HEK293 (cell line): Measurements from ENCODE around the gene NFIC.
A peak's percentile ranks its signal among the peaks of the same experiment; 100 is the strongest.

Experiments
- CTCF ChIA-PET: fragments of 350-600 bp; formaldehyde crosslinking; extraction: SDS; loops from one replicate; lab custom pipeline; 2021; ENCODE audit warnings: antibody characterized with exemption; lab: Yijun Ruan, JAX
- POLR2A ChIA-PET: fragments of 300-600 bp; formaldehyde crosslinking; extraction: SDS; loops from one replicate; lab custom pipeline; 2020; ENCODE audit warnings: antibody characterized with exemption, inconsistent platforms; lab: Yijun Ruan, JAX
- H3K27ac ChIP-seq: fragments of 200-500 bp; sonication (Bioruptor generic); 2 replicates; pipeline ENCODE4 v1.5.1; 2014; ENCODE audit warnings: low read depth, low read length, control low read depth, inconsistent platforms; ENCODE audit errors: extremely low read depth
- H3K36me3 ChIP-seq, 2 experiments: fragments of 200-500 bp in 1 of 2; sonication (Bioruptor generic) in 1 of 2; 1 replicate in 1 of 2; 2 replicates in 1 of 2; pipeline ENCODE4 v1.5.1; 2014 to 2017; ENCODE audit warnings: inconsistent platforms in 2 of 2, low read length in 2 of 2; ENCODE audit not compliant: control insufficient read depth in 2 of 2, insufficient read depth in 1 of 2
- H3K4me1 ChIP-seq: fragments of 200-500 bp; sonication (Bioruptor generic); 2 replicates; pipeline ENCODE4 v1.5.1; 2014; ENCODE audit warnings: mild to moderate bottlenecking, low read length, inconsistent platforms; ENCODE audit not compliant: control insufficient read depth, insufficient read depth
- H3K4me3 ChIP-seq: 2 replicates; pipeline ENCODE4 v1.5.1; 2011; ENCODE audit warnings: low read depth, mild to moderate bottlenecking, control low read depth, low read length, moderate library complexity
- H3K9me3 ChIP-seq: fragments of 200-500 bp; sonication (Bioruptor generic); 2 replicates; pipeline ENCODE4 v1.5.1; 2014; ENCODE audit warnings: low read depth, low read length, inconsistent platforms; ENCODE audit not compliant: control insufficient read depth, insufficient read depth
- ELK4 ChIP-seq: IDR thresholded peaks from 2 replicates; pipeline ENCODE4 v1.6.1; 2011; ENCODE audit warnings: mild to moderate bottlenecking, low read depth, low read length, borderline replicate concordance
- GLIS2 ChIP-seq: fragments of 450-650 bp; formaldehyde crosslinking; IDR thresholded peaks from 2 replicates; pipeline ENCODE4 v1.5.1; 2016; ENCODE audit warnings: missing biosample characterization, missing genetic modification characterization
- KLF8 ChIP-seq: fragments of 450-650 bp; formaldehyde crosslinking; IDR thresholded peaks from 2 replicates; pipeline ENCODE4 v1.5.1; 2016; ENCODE audit warnings: missing biosample characterization, missing genetic modification characterization
- MEIS1 ChIP-seq: sonication (generic); formaldehyde crosslinking; IDR thresholded peaks from 2 replicates; pipeline ENCODE4 v1.8.1; 2022; ENCODE audit warnings: missing genetic modification reagents, mild to moderate bottlenecking, borderline replicate concordance
- PATZ1 ChIP-seq: fragments of 450-650 bp; formaldehyde crosslinking; IDR thresholded peaks from 2 replicates; pipeline ENCODE4 v1.5.1; 2016; ENCODE audit warnings: missing biosample characterization, missing genetic modification characterization
- TCF7L2 ChIP-seq: IDR thresholded peaks from 2 replicates; pipeline ENCODE4 v1.6.1; 2011; ENCODE audit warnings: low read depth, mild to moderate bottlenecking, inconsistent platforms, low read length, moderate library complexity, borderline replicate concordance
- ZBTB26 ChIP-seq: fragments of 450-650 bp; formaldehyde crosslinking; optimal IDR thresholded peaks from 2 replicates; pipeline ENCODE3; 2016; ENCODE audit warnings: missing biosample characterization, mild to moderate bottlenecking, missing genetic modification characterization
- ZNF184 ChIP-seq: fragments of 450-650 bp; IDR thresholded peaks from 2 replicates; pipeline ENCODE4 v1.5.1; 2018; ENCODE audit warnings: missing biosample characterization, mild to moderate bottlenecking, missing genetic modification characterization
- ZNF211 ChIP-seq: fragments of 450-650 bp; formaldehyde crosslinking; IDR thresholded peaks from 2 replicates; pipeline ENCODE4 v1.5.1; 2016; ENCODE audit warnings: low read depth, missing biosample characterization, missing genetic modification characterization
- ZNF426 ChIP-seq: fragments of 450-650 bp; formaldehyde crosslinking; IDR thresholded peaks from 2 replicates; pipeline ENCODE4 v1.5.1; 2017; ENCODE audit warnings: missing biosample characterization, missing genetic modification characterization, mild to moderate bottlenecking, inconsistent platforms, moderate library complexity
- ZNF473 ChIP-seq: fragments of 450-650 bp; formaldehyde crosslinking; IDR thresholded peaks from 2 replicates; pipeline ENCODE4 v1.5.1; 2017; ENCODE audit warnings: missing biosample characterization, missing genetic modification characterization
- ZNF48 ChIP-seq: fragments of 450-650 bp; formaldehyde crosslinking; IDR thresholded peaks from 2 replicates; pipeline ENCODE4 v1.5.1; 2016; ENCODE audit warnings: missing biosample characterization, missing genetic modification characterization
- ZNF624 ChIP-seq: fragments of 450-650 bp; formaldehyde crosslinking; IDR thresholded peaks from 2 replicates; pipeline ENCODE4 v1.5.1; 2017; ENCODE audit warnings: missing biosample characterization, missing genetic modification characterization
- ZNF654 ChIP-seq: fragments of 450-650 bp; formaldehyde crosslinking; IDR thresholded peaks from 2 replicates; pipeline ENCODE4 v1.5.1; 2016; ENCODE audit warnings: low read depth, missing biosample characterization, missing genetic modification characterization
- ZNF660 ChIP-seq: fragments of 450-650 bp; IDR thresholded peaks from 2 replicates; pipeline ENCODE4 v1.5.1; 2018; ENCODE audit warnings: missing biosample characterization, mild to moderate bottlenecking, missing genetic modification characterization
- ZNF670 ChIP-seq: fragments of 450-650 bp; formaldehyde crosslinking; IDR thresholded peaks from 2 replicates; pipeline ENCODE4 v1.5.1; 2016; ENCODE audit warnings: missing biosample characterization, missing genetic modification characterization, low read depth
- ZNF707 ChIP-seq: fragments of 450-650 bp; formaldehyde crosslinking; IDR thresholded peaks from 2 replicates; pipeline ENCODE4 v1.5.1; 2016; ENCODE audit warnings: missing biosample characterization, missing genetic modification characterization
- ZNF792 ChIP-seq: fragments of 450-650 bp; formaldehyde crosslinking; IDR thresholded peaks from 2 replicates; pipeline ENCODE4 v1.5.1; 2016; ENCODE audit warnings: missing biosample characterization, missing genetic modification characterization
- ZSCAN16 ChIP-seq: fragments of 450-650 bp; formaldehyde crosslinking; IDR thresholded peaks from 2 replicates; pipeline ENCODE4 v1.5.1; 2016; ENCODE audit warnings: missing biosample characterization, missing genetic modification characterization
- TF ChIP-seq, protein P1 (sequence below): fragments of 450-650 bp; formaldehyde crosslinking; IDR thresholded peaks from 2 replicates; pipeline ENCODE4 v1.5.1; 2016; ENCODE audit warnings: missing biosample characterization, missing genetic modification characterization
- TF ChIP-seq, protein P2 (sequence below): fragments of 450-650 bp; formaldehyde crosslinking; IDR thresholded peaks from 2 replicates; pipeline ENCODE4 v1.5.1; 2017; ENCODE audit warnings: missing biosample characterization, missing genetic modification characterization

The NFIC gene

DNA sequence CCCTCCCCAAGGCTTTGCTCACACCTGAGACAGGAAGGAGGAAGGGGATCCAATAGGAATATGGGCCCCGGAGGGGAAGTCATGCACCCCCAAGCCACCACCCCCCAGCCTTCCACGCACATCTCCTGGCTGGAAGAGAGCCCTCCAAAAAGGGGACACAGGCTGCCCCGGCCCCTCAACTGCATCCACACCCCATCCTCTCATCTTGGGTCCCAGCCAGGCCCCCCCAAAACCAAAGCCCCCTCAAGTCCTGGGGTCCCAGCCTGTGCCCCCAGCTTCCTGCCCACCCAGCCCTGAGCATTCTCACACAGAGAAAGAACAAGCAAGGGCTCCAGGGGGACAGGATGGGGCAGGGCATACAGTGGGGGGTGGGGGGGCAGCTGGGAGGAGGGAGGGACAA lies 101.8 kb downstream of the NFIC start:
- ChIA-PET CTCF (interaction anchor here (5.9 kb wide), 1 partner anchor 14 kb away, joined by 62 read pairs; the partner anchor contains the start of genes SMIM24 and SMIM44), POLR2A (no interaction called here)
- no peaks in the 10 kb centered on the region for H3K36me3 ChIP-seq
- H3K4me3 ChIP-seq, result no peak overlapping the region
- H3K9me3 ChIP-seq, result no peaks in the 10 kb centered on the region
- no peak overlapping the region for H3K27ac ChIP-seq
- no peak for TF ChIP-seq ZBTB26
- no peak for TF ChIP-seq ZSCAN16
- no peak for TF ChIP-seq ZNF670 (tag by site-specific recombination)
- no peak for TF ChIP-seq ZNF426 (tag by site-specific recombination)
- no peak for TF ChIP-seq ELK4
- H3K4me1 ChIP-seq, result no peaks in the 10 kb centered on the region

DNA sequence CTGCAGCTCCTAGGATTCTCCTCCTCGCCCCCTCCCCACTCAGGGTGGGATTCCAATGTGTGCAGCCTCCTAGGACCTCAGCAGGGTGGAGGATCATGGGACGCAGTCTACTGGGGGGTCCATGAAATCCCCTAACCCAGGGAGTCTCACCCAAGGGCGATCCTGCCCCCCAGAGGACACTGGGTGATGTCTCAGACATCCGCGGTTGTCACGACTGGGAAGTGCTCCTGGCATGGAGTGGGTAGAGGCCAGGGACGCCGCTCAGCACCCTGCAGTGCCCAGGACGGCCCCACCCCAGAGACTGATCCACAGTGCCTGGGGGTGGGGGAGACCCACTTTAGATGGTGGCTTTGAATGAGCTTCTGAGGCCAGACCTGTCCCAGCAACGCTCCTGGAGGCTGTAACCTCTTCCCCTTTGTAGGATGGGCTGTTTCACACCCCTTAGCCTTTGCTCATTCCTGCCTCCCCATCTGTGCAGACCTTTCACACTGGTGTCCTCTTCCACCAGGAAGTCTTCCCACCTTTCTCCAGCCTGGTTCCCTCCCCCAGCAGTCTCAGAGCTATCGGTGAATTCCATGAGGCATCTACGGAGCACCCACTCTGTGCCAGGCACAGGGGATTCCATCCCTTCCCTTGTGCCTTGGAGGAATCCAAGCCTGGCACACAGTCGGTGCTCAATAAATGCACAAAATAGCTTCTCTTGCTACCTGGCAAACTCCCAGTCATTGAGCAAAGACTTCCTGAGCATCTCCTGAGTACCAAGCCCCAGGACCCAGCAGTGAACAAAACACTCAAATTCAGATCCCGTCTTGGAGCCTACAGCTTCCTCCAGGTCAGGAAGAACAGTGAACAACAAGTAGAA lies 103.5 kb downstream of the NFIC start:
- CTCF ChIA-PET, result interaction anchor here (0.7 to 6.4 kb wide), 9 partner anchors 13 to 164 kb away, joined by 3 to 107 read pairs (median 4); partner anchors contain the start of genes SMIM24 and SMIM44
- Histone ChIP-seq H3K4me3 (no peak overlapping the region), H3K9me3 (no peaks in the 10 kb centered on the region), H3K4me1 (no peaks in the 10 kb centered on the region), H3K36me3 (no peaks in the 10 kb centered on the region), H3K27ac (no peak overlapping the region)
- POLR2A ChIA-PET, result no interaction called here
- TF ChIP-seq ZNF473 (tag by site-specific recombination) (no peak), ZNF707 (tag by site-specific recombination) (no peak), ZNF660 (no peak), ZNF624 (tag by site-specific recombination) (no peak), ZNF792 (tag by site-specific recombination) (peak; percentile 91; the same call in 1 of the 2 replicates), ZNF654 (0 out of 2 replicates have a peak, but pooled peaks have one; percentile 23), TCF7L2 (no peak), ZNF211 (no peak), PATZ1 (tag by site-specific recombination) (no peak), ELK4 (no peak), ZNF184 (no peak), KLF8 (tag by site-specific recombination) (no peak), ZNF48 (tag by site-specific recombination) (no peak), GLIS2 (tag by site-specific recombination) (peak; percentile 41; the same call in 1 of the 2 replicates), MEIS1 (CRISPR knock-in tag) (no peak)
- TF ChIP-seq, protein P1, sequence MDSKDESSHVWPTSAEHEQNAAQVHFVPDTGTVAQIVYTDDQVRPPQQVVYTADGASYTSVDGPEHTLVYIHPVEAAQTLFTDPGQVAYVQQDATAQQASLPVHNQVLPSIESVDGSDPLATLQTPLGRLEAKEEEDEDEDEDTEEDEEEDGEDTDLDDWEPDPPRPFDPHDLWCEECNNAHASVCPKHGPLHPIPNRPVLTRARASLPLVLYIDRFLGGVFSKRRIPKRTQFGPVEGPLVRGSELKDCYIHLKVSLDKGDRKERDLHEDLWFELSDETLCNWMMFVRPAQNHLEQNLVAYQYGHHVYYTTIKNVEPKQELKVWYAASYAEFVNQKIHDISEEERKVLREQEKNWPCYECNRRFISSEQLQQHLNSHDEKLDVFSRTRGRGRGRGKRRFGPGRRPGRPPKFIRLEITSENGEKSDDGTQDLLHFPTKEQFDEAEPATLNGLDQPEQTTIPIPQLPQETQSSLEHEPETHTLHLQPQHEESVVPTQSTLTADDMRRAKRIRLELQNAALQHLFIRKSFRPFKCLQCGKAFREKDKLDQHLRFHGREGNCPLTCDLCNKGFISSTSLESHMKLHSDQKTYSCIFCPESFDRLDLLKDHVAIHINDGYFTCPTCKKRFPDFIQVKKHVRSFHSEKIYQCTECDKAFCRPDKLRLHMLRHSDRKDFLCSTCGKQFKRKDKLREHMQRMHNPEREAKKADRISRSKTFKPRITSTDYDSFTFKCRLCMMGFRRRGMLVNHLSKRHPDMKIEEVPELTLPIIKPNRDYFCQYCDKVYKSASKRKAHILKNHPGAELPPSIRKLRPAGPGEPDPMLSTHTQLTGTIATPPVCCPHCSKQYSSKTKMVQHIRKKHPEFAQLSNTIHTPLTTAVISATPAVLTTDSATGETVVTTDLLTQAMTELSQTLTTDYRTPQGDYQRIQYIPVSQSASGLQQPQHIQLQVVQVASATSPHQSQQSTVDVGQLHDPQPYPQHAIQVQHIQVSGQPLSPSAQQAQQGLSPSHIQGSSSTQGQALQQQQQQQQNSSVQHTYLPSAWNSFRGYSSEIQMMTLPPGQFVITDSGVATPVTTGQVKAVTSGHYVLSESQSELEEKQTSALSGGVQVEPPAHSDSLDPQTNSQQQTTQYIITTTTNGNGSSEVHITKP, result peak; percentile 80
- TF ChIP-seq, protein P2, sequence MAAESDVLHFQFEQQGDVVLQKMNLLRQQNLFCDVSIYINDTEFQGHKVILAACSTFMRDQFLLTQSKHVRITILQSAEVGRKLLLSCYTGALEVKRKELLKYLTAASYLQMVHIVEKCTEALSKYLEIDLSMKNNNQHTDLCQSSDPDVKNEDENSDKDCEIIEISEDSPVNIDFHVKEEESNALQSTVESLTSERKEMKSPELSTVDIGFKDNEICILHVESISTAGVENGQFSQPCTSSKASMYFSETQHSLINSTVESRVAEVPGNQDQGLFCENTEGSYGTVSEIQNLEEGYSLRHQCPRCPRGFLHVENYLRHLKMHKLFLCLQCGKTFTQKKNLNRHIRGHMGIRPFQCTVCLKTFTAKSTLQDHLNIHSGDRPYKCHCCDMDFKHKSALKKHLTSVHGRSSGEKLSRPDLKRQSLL (tag by site-specific recombination), result no peak
